Neural crest cell (in vitro differentiated cells): ENCODE data around the gene COL5A1. TPM values are rescaled to one million over a fixed set of nuclear protein-coding genes. Genes with fewer than 3 reads are reported as not detected.

Experiments used
- DNase-seq: peaks from one replicate; pipeline ENCODE4 v3.0.0; 2021; ENCODE audit warnings: low read depth, mixed read lengths, low spot score
- H3K27ac Mint-ChIP-seq: one replicate; pipeline ENCODE4 v1.8.0; 2021; ENCODE audit warnings: mild to moderate bottlenecking, mixed read lengths; ENCODE audit not compliant: unreplicated experiment
- H3K27me3 Mint-ChIP-seq: 2 replicates; pipeline ENCODE4 v1.8.0; 2021; ENCODE audit warnings: low read depth, mild to moderate bottlenecking, mixed read lengths
- H3K36me3 Mint-ChIP-seq: 2 replicates; pipeline ENCODE4 v1.8.0; 2021; ENCODE audit warnings: low read depth, mild to moderate bottlenecking, mixed read lengths
- H3K4me1 Mint-ChIP-seq: 2 replicates; pipeline ENCODE4 v1.8.0; 2021; ENCODE audit warnings: mixed read lengths
- H3K4me3 Mint-ChIP-seq: one replicate; pipeline ENCODE4 v1.8.0; 2021; ENCODE audit warnings: mild to moderate bottlenecking, mixed read lengths
- H3K9me3 Mint-ChIP-seq: 2 replicates; pipeline ENCODE4 v1.8.0; 2021; ENCODE audit warnings: mixed read lengths
- total RNA-seq: library from RNA; stranded (reverse); gene quantifications from 2 replicates; pipeline ENCODE4 v1.2.1, GENCODE V29; 2021
- TF ChIP-seq, protein P1 (sequence below): fragments of 200-600 bp; sonication (generic); conservative IDR thresholded peaks from 2 replicates; pipeline ENCODE4 v1.5.0; 2021; ENCODE audit warnings: antibody characterized with exemption, mild to moderate bottlenecking

The COL5A1 gene
- total RNA-seq, 1 donor from 2014 or later: 19.4 TPM

DNA sequence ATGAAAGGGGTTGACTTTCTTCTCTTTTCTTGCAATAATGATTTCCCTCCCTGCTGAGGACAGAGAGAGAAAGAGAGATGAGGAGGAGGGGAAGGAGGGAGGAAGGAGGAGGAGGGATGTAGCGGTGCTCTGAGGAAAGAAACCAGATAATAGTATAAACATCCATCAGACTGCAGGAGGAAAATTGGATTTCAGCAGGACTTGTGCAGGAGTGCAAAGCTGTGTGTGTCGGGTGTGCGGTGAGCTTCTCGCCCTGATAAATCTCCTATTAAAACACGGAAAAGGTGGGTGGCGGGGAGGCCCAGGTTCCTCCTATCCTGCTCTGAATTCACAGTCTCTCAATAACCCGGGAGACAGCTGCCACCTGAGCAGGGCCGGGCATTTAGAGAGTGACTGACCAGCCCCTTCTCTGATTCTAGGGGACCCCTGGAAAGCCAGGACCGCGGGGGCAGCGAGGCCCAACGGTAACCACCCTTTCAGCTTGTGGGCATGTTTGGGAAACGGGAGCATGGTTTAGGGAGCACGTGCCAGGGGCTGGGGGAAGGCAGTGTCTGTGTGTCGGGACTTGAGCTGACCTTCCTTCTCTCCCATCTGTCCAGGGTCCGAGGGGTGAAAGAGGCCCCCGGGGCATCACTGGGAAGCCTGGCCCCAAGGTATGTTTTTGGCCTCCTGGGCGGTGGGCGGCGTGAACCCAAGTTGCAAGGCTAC lies 153.2 kb downstream of the COL5A1 start:
- Mint-ChIP-seq H3K27me3 (no peaks in the 10 kb centered on the region), H3K27ac (peak overlapping the region; percentile 71), H3K9me3 (no peaks in the 10 kb centered on the region), H3K4me1 (peaks cover 13% of the 10 kb centered on the region), H3K36me3 (no peaks in the 10 kb centered on the region), H3K4me3 (no peak overlapping the region)
- no peak for DNase-seq
- TF ChIP-seq, protein P1, sequence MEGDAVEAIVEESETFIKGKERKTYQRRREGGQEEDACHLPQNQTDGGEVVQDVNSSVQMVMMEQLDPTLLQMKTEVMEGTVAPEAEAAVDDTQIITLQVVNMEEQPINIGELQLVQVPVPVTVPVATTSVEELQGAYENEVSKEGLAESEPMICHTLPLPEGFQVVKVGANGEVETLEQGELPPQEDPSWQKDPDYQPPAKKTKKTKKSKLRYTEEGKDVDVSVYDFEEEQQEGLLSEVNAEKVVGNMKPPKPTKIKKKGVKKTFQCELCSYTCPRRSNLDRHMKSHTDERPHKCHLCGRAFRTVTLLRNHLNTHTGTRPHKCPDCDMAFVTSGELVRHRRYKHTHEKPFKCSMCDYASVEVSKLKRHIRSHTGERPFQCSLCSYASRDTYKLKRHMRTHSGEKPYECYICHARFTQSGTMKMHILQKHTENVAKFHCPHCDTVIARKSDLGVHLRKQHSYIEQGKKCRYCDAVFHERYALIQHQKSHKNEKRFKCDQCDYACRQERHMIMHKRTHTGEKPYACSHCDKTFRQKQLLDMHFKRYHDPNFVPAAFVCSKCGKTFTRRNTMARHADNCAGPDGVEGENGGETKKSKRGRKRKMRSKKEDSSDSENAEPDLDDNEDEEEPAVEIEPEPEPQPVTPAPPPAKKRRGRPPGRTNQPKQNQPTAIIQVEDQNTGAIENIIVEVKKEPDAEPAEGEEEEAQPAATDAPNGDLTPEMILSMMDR: no peak

GRCh38 chr9:134795446-134795845 lies 153.8 kb downstream of the COL5A1 start:
- Mint-ChIP-seq H3K4me1 (peaks cover 14% of the 10 kb centered on the region), H3K27me3 (no peaks in the 10 kb centered on the region), H3K4me3 (no peak overlapping the region), H3K9me3 (no peaks in the 10 kb centered on the region), H3K27ac (no peak overlapping the region), H3K36me3 (no peaks in the 10 kb centered on the region)
- TF ChIP-seq, protein P1: no peak
- no peak for DNase-seq

DNA sequence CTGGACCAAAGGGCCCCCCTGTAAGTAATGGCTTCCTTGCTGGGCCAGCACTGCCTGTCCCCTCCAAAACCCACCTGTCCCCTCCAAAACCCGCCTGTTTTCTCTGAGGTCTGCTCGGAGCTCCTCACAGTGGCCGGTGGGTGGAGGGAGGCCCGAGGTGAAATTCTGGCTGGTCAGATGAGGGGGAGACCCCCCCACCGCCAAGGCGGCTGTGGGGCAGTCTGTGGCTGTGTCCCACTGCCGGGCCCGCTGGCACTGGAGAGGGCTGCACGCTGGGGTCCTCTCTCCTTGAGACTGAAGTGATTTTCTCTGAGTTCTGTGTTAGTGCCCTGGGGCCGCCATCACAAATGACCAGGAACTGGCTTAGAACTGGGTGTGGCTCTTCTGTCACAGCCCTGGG lies 155.3 kb downstream of the COL5A1 start:
- H3K4me1 Mint-ChIP-seq: peaks cover 14% of the 10 kb centered on the region
- TF ChIP-seq, protein P1: no peak
- no peaks in the 10 kb centered on the region for H3K9me3 Mint-ChIP-seq
- no peak for DNase-seq
- H3K36me3 Mint-ChIP-seq: no peaks in the 10 kb centered on the region
- no peak overlapping the region for H3K4me3 Mint-ChIP-seq
- no peak overlapping the region for H3K27ac Mint-ChIP-seq
- no peaks in the 10 kb centered on the region for H3K27me3 Mint-ChIP-seq

GRCh38 chr9:134800791-134801339 lies 159.3 kb downstream of the COL5A1 start:
- H3K4me3 Mint-ChIP-seq: no peak overlapping the region
- H3K36me3 Mint-ChIP-seq: no peaks in the 10 kb centered on the region
- no peaks in the 10 kb centered on the region for H3K9me3 Mint-ChIP-seq
- no peaks in the 10 kb centered on the region for H3K27me3 Mint-ChIP-seq
- H3K4me1 Mint-ChIP-seq: peaks cover 19% of the 10 kb centered on the region
- no peak overlapping the region for H3K27ac Mint-ChIP-seq
- no peak for DNase-seq
- TF ChIP-seq, protein P1: no peak

DNA sequence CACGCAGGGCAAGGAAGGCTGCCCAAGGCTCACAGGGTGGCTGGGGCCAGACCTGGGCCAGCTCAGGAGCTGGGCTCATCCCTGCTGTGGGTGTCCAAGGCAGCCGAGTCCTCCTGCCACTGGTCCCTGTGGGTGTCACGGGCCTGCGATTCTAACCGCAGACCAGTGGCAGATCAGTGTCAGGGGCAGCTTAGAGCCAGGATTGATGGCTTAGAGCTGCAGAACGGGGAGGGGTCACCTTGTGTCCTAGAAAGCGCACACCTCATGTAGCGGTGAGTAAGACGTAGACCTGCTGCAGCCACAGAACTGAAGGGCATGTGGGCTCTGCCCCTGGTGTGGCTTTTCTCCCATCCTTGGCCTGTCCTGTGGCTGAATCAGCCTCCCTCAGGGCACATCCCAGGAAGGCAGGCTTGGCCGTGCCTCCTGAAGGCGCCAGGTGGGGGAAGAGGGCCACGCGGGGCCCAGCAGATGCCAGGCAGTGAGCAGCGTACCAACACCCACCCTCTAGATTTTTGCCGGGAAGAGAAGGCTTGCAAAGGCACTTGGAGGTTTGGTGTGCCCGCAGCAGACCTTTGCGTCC lies 160.7 kb downstream of the COL5A1 start:
- Mint-ChIP-seq H3K4me1 (peaks cover 19% of the 10 kb centered on the region), H3K27me3 (no peaks in the 10 kb centered on the region)
- no peak for DNase-seq

More for the DNA sequence above, 160.7 kb downstream of the COL5A1 start:
- Mint-ChIP-seq H3K9me3 (no peaks in the 10 kb centered on the region), H3K27ac (no peak overlapping the region), H3K4me3 (no peak overlapping the region), H3K36me3 (no peaks in the 10 kb centered on the region)
- TF ChIP-seq, protein P1: no peak
